Large intestine (tissue), 3 donors: ENCODE results near the gene WDR70. TPM values are rescaled to one million over a fixed set of nuclear protein-coding genes. Genes with fewer than 3 reads are reported as not detected.

Experiments
- DNase-seq, 2 donors: peaks; one replicate each; pipeline versions ENCODE4 v3.0.0 to v3.0.0-alpha.2; 2013
- H3K27ac ChIP-seq: one replicate; pipeline ENCODE4 v1.5.1; 2013; ENCODE audit warnings: low read length
- H3K27me3 ChIP-seq: 2 replicates; pipeline ENCODE4 v1.6.1; 2013; ENCODE audit warnings: low read length; ENCODE audit not compliant: control insufficient read depth, insufficient read depth
- H3K36me3 ChIP-seq: 2 replicates; pipeline ENCODE4 v1.6.1; 2013; ENCODE audit warnings: low read length; ENCODE audit not compliant: control insufficient read depth, insufficient read depth
- H3K4me1 ChIP-seq: one replicate; pipeline ENCODE4 v1.6.1; 2013; ENCODE audit warnings: low read length; ENCODE audit not compliant: control insufficient read depth, insufficient read depth
- H3K4me3 ChIP-seq: one replicate; pipeline ENCODE4 v1.5.1; 2013; ENCODE audit warnings: low read length
- H3K9me3 ChIP-seq: one replicate; pipeline ENCODE4 v1.6.1; 2013; ENCODE audit warnings: mild to moderate bottlenecking, low read depth, low read length, moderate library complexity; ENCODE audit not compliant: control insufficient read depth
- WGBS: methylation state at CpG from one replicate; pipeline ENCODE4 v1.1.5; 2013; ENCODE audit warnings: low lambda C conversion rate; ENCODE audit not compliant: insufficient coverage; 5-methylcytosine and 5-hydroxymethylcytosine counted together
- polyA plus RNA-seq: library from polyadenylated mRNA; unstranded; fragments of 120-200 nt; gene quantifications from one replicate; pipeline ENCODE4 v1.2.1, GENCODE V29; 2013

Gene WDR70
- polyA plus RNA-seq, 1 donor, result 27.7 TPM

GRCh38 chr5:37543216-37543615 lies 164.1 kb downstream of the WDR70 start:
- Histone ChIP-seq H3K4me3 (no peak overlapping the region), H3K36me3 (no peaks in the 10 kb centered on the region), H3K27ac (no peak overlapping the region), H3K4me1 (no peaks in the 10 kb centered on the region), H3K27me3 (no peaks in the 10 kb centered on the region), H3K9me3 (no peaks in the 10 kb centered on the region)
- WGBS, result 90% methylated on average over 1 of the region's 1 CpG
- DNase-seq, result no peak

GRCh38 chr5:37549411-37549810 lies 170.3 kb downstream of the WDR70 start:
- H3K9me3 ChIP-seq, result no peaks in the 10 kb centered on the region
- H3K27me3 ChIP-seq, result no peaks in the 10 kb centered on the region
- H3K27ac ChIP-seq, result no peak overlapping the region
- no peaks in the 10 kb centered on the region for H3K4me1 ChIP-seq
- no peak overlapping the region for H3K4me3 ChIP-seq
- H3K36me3 ChIP-seq, result no peaks in the 10 kb centered on the region
- no peak for DNase-seq

- Histone ChIP-seq H3K27ac (no peak overlapping the region), H3K4me1 (no peaks in the 10 kb centered on the region), H3K36me3 (no peaks in the 10 kb centered on the region), H3K27me3 (no peaks in the 10 kb centered on the region), H3K4me3 (no peak overlapping the region), H3K9me3 (no peaks in the 10 kb centered on the region)
- WGBS, result 85% methylated on average over 3 of the region's 3 CpGs
- no peak for DNase-seq
These were observed 173.0 kb downstream of the WDR70 start for GRCh38 chr5:37552161-37552560.

- 83% methylated on average over 3 of the region's 9 CpGs for WGBS
- DNase-seq, result peak in 1 of 2 donors; percentile 19
- H3K4me3 ChIP-seq, result no peak overlapping the region
- H3K27ac ChIP-seq, result no peak overlapping the region
- H3K9me3 ChIP-seq, result no peaks in the 10 kb centered on the region
- no peaks in the 10 kb centered on the region for H3K4me1 ChIP-seq
- no peaks in the 10 kb centered on the region for H3K36me3 ChIP-seq
- no peaks in the 10 kb centered on the region for H3K27me3 ChIP-seq
These were observed 173.9 kb downstream of the WDR70 start for GRCh38 chr5:37552770-37553719.

- H3K27ac ChIP-seq, result no peak overlapping the region
- H3K4me1 ChIP-seq, result no peaks in the 10 kb centered on the region
- DNase-seq, result no peak
- 80% methylated on average over 1 of the region's 2 CpGs for WGBS
- H3K36me3 ChIP-seq, result no peaks in the 10 kb centered on the region
- no peaks in the 10 kb centered on the region for H3K9me3 ChIP-seq
- H3K27me3 ChIP-seq, result no peaks in the 10 kb centered on the region
- H3K4me3 ChIP-seq, result no peak overlapping the region
These were observed 174.7 kb downstream of the WDR70 start for GRCh38 chr5:37553720-37554404.

GRCh38 chr5:37554405-37554739 lies 175.3 kb downstream of the WDR70 start:
- H3K27me3 ChIP-seq, result no peaks in the 10 kb centered on the region
- no peak for DNase-seq

GRCh38 chr5:37554938-37555337 lies 175.8 kb downstream of the WDR70 start:
- Histone ChIP-seq H3K27me3 (no peaks in the 10 kb centered on the region), H3K4me1 (no peaks in the 10 kb centered on the region), H3K36me3 (no peaks in the 10 kb centered on the region), H3K9me3 (no peaks in the 10 kb centered on the region), H3K4me3 (no peak overlapping the region), H3K27ac (no peak overlapping the region)
- WGBS, result 60% methylated on average over 1 of the region's 1 CpG
- DNase-seq, result peak in 1 of 2 donors; percentile 19

More at GRCh38 chr5:37554405-37554739, 175.3 kb downstream of the WDR70 start:
- no peaks in the 10 kb centered on the region for H3K4me1 ChIP-seq
- H3K36me3 ChIP-seq, result no peaks in the 10 kb centered on the region
- H3K4me3 ChIP-seq, result no peak overlapping the region
- WGBS, result no CpG with 5 or more reads among the region's 2 CpGs
- H3K9me3 ChIP-seq, result no peaks in the 10 kb centered on the region
- H3K27ac ChIP-seq, result no peak overlapping the region

- Histone ChIP-seq H3K4me3 (no peak overlapping the region), H3K27ac (no peak overlapping the region), H3K9me3 (no peaks in the 10 kb centered on the region), H3K27me3 (no peaks in the 10 kb centered on the region), H3K4me1 (no peaks in the 10 kb centered on the region), H3K36me3 (no peaks in the 10 kb centered on the region)
- DNase-seq, result no peak
- 100% methylated on average over 1 of the region's 2 CpGs for WGBS
These were observed 178.7 kb downstream of the WDR70 start for GRCh38 chr5:37557734-37558293.

GRCh38 chr5:37565062-37565670 lies 186.0 kb downstream of the WDR70 start:
- Histone ChIP-seq H3K9me3 (peaks cover 2% of the 10 kb centered on the region), H3K27me3 (no peaks in the 10 kb centered on the region), H3K4me3 (no peak overlapping the region), H3K27ac (no peak overlapping the region), H3K4me1 (peaks cover 11% of the 10 kb centered on the region), H3K36me3 (no peaks in the 10 kb centered on the region)
- WGBS, result 67% methylated on average over 1 of the region's 2 CpGs
- DNase-seq, result no peak

GRCh38 chr5:37567566-37567965 lies 188.4 kb downstream of the WDR70 start:
- Histone ChIP-seq H3K9me3 (peaks cover 2% of the 10 kb centered on the region), H3K36me3 (no peaks in the 10 kb centered on the region), H3K27ac (no peak overlapping the region), H3K4me1 (peaks cover 11% of the 10 kb centered on the region), H3K4me3 (no peak overlapping the region), H3K27me3 (no peaks in the 10 kb centered on the region)
- DNase-seq, result no peak
- WGBS, result no CpG with 5 or more reads among the region's 3 CpGs
